Activated CD4-positive, alpha-beta T cell treated with anti-CD3 and anti-CD28 coated beads, Interleukin-2, amount 10 ng/mL, durations not matched to agents 7 days and 5 days (primary cell): ENCODE data around the gene VPS26B. TPM values are rescaled to one million over a fixed set of nuclear protein-coding genes. Genes with fewer than 3 reads are reported as not detected.
"Not testable (repeated sequence)": the region's sequence is repeated elsewhere in the genome, so short reads cannot be mapped to it uniquely, and the experiment has no call there.

Experiments used
- CTCF ChIA-PET: fragments of 350-600 bp; sonication (Branson Sonifier 250); formaldehyde crosslinking; loops from one replicate; lab custom pipeline; 2021; ENCODE audit warnings: antibody characterized with exemption; lab: Charles Lee
- POLR2A ChIA-PET: fragments of 350-600 bp; sonication (Branson Sonifier 250); formaldehyde crosslinking; loops from one replicate; lab custom pipeline; 2021; ENCODE audit warnings: antibody characterized with exemption; lab: Charles Lee
- DNase-seq: peaks from one replicate; pipeline ENCODE4 v3.0.0-alpha.2; 2020
- H3K27ac Mint-ChIP-seq: one replicate; pipeline ENCODE4 v1.8.0; 2021; ENCODE audit warnings: mild to moderate bottlenecking, moderate library complexity, mixed read lengths
- H3K27me3 Mint-ChIP-seq: one replicate; pipeline ENCODE4 v1.8.0; 2021; ENCODE audit warnings: mixed read lengths
- H3K36me3 Mint-ChIP-seq: one replicate; pipeline ENCODE4 v1.8.0; 2021; ENCODE audit warnings: low read depth, mixed read lengths
- H3K4me1 Mint-ChIP-seq: one replicate; pipeline ENCODE4 v1.8.0; 2021; ENCODE audit warnings: mixed read lengths
- H3K4me3 Mint-ChIP-seq: one replicate; pipeline ENCODE4 v1.8.0; 2021; ENCODE audit warnings: mild to moderate bottlenecking, moderate library complexity, mixed read lengths
- H3K9me3 Mint-ChIP-seq: one replicate; pipeline ENCODE4 v1.8.0; 2021; ENCODE audit warnings: mixed read lengths
- total RNA-seq, 2 experiments: library from RNA; stranded (reverse); gene quantifications; one replicate each; pipeline ENCODE4 v1.2.3, GENCODE V29; 2021

Gene VPS26B
- total RNA-seq, 2 experiments from 2014 or later: 66.4 to 66.9 TPM

DNA sequence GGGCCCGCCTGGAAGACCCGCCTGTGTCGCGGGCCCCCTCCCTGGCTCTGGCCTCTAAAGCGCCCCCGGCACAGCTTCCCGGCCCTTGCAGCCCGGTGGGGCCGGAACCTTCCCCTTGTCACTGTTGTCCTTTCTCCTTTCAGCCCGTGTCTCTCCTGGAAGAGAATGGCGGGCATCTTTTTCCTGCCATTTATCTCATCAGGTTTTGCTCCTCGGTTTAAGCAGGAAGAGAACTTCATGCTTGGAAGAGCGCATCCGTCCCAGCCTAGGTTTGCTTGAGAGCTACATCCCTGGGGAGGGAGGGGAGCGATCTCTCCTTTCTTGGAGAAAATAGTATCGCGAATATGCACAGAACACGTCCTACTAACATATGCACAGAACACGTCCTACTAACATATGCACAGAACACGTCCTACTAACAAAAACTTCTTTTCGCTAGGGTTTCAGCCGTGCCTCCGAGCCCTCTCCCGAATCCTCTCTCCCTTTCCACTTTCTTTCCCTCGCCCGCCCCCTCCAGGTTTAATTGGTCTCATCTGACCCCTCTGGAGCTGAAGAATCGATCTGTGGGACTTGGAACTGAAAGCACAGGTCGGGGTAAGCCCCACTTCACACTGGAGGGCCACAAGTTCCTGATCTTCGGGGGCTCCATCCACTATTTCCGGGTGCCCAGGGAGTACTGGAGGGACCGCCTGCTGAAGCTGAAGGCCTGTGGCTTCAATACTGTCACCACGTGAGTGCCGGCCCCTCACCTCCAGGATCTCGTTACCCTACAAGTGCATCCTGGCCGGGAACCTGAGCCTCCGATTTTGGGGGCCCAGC, 52.9 kb downstream of the VPS26B start:
- Mint-ChIP-seq H3K4me1 (peaks cover 41% of the 10 kb centered on the region), H3K9me3 (no peaks in the 10 kb centered on the region), H3K36me3 (peaks cover 18% of the 10 kb centered on the region), H3K4me3 (peak overlapping the region; percentile 69), H3K27ac (no peak overlapping the region), H3K27me3 (peaks cover 3% of the 10 kb centered on the region)
- CTCF ChIA-PET: interaction anchor here (0.5 to 2.1 kb wide), 5 partner anchors 10 to 68 kb away, joined by 3 to 15 read pairs (median 7); no protein-coding TSS in a partner anchor
- peak; percentile 2 for DNase-seq
- POLR2A ChIA-PET: no interaction called here

- ChIA-PET CTCF (interaction anchor here (0.8 to 1.9 kb wide), 4 partner anchors 12 to 65 kb away, joined by 3 to 7 read pairs (median 4); no protein-coding TSS in a partner anchor), POLR2A (no interaction called here)
- Mint-ChIP-seq H3K4me3 (no peak overlapping the region), H3K27me3 (peaks cover 3% of the 10 kb centered on the region), H3K9me3 (no peaks in the 10 kb centered on the region), H3K4me1 (peaks cover 32% of the 10 kb centered on the region), H3K36me3 (peaks cover 16% of the 10 kb centered on the region), H3K27ac (no peak overlapping the region)
- no peak for DNase-seq
These were observed 53.9 kb downstream of the VPS26B start for GRCh38 chr11:134278356-134278755.

GRCh38 chr11:134281635-134282034, 57.2 kb downstream of the VPS26B start:
- POLR2A ChIA-PET: not testable (repeated sequence)

GRCh38 chr11:134282121-134283045, 57.9 kb downstream of the VPS26B start:
- Mint-ChIP-seq H3K4me1 (peaks cover 4% of the 10 kb centered on the region), H3K36me3 (peaks cover 15% of the 10 kb centered on the region), H3K4me3 (no peak overlapping the region), H3K27ac (no peak overlapping the region), H3K27me3 (no peaks in the 10 kb centered on the region), H3K9me3 (no peaks in the 10 kb centered on the region)
- no peak for DNase-seq
- ChIA-PET CTCF (interaction anchor here (0.8 kb wide), 1 partner anchor 9 kb away, joined by 3 read pairs; no protein-coding TSS in a partner anchor), POLR2A (interaction anchor here (0.6 kb wide), 1 partner anchor 1610 kb away, joined by 3 read pairs; no protein-coding TSS in a partner anchor)

More at GRCh38 chr11:134281635-134282034, 57.2 kb downstream of the VPS26B start:
- not testable (repeated sequence) for H3K27ac Mint-ChIP-seq, H3K9me3 Mint-ChIP-seq, H3K4me3 Mint-ChIP-seq, H3K4me1 Mint-ChIP-seq, H3K27me3 Mint-ChIP-seq, DNase-seq
- CTCF ChIA-PET: interaction anchor here (0.8 kb wide), 1 partner anchor 8 kb away, joined by 3 read pairs; no protein-coding TSS in a partner anchor
- H3K36me3 Mint-ChIP-seq: peaks cover 19% of the 10 kb centered on the region

GRCh38 chr11:134283461-134284230, 59.2 kb downstream of the VPS26B start:
- Mint-ChIP-seq H3K4me3 (no peak overlapping the region), H3K9me3 (no peaks in the 10 kb centered on the region), H3K27me3 (no peaks in the 10 kb centered on the region), H3K4me1 (peaks cover 3% of the 10 kb centered on the region), H3K27ac (no peak overlapping the region), H3K36me3 (peaks cover 7% of the 10 kb centered on the region)
- no peak for DNase-seq
- ChIA-PET POLR2A (no interaction called here), CTCF (interaction anchor here (0.6 kb wide), 1 partner anchor 95 kb away, joined by 3 read pairs; no protein-coding TSS in a partner anchor)

DNA sequence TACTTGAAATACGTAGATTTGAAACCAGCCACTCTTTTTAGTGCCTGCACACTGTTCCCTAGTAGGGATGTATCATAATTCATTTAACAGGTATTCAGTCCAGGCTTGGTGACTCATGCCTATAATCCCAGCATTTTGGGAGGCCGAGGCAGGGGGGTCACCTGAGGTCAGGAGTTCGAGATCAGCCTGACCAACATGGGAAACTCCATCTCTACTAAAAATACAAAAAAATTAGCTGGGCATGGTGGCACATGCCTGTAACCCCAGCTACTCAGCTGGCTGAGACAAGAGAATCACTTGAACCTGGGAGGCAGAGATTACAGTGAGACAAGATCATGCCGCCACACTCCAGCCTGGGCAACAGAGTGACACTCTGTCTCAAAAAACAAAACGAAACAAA, 59.9 kb downstream of the VPS26B start:
- H3K4me1 Mint-ChIP-seq, H3K27me3 Mint-ChIP-seq, POLR2A ChIA-PET, H3K9me3 Mint-ChIP-seq, H3K36me3 Mint-ChIP-seq, H3K4me3 Mint-ChIP-seq, CTCF ChIA-PET, DNase-seq, H3K27ac Mint-ChIP-seq: not testable (repeated sequence)

GRCh38 chr11:134287561-134287960, 63.1 kb downstream of the VPS26B start:
- Mint-ChIP-seq H3K4me1 (no peaks in the 10 kb centered on the region), H3K27ac (no peak overlapping the region), H3K36me3 (peaks cover 3% of the 10 kb centered on the region), H3K4me3 (no peak overlapping the region), H3K27me3 (no peaks in the 10 kb centered on the region), H3K9me3 (no peaks in the 10 kb centered on the region)
- no peak for DNase-seq
- CTCF ChIA-PET: interaction anchor here (4.3 kb wide), 1 partner anchor 11 kb away, joined by 15 read pairs; the partner anchor contains the start of gene GLB1L3
- POLR2A ChIA-PET: no interaction called here

GRCh38 chr11:134288486-134288885, 64.0 kb downstream of the VPS26B start:
- no peaks in the 10 kb centered on the region for H3K4me1 Mint-ChIP-seq
- no peaks in the 10 kb centered on the region for H3K27me3 Mint-ChIP-seq
- ChIA-PET POLR2A (no interaction called here), CTCF (interaction anchor here (4.3 kb wide), 1 partner anchor 12 kb away, joined by 15 read pairs; the partner anchor contains the start of gene GLB1L3)
- H3K9me3 Mint-ChIP-seq: no peaks in the 10 kb centered on the region
- no peak overlapping the region for H3K4me3 Mint-ChIP-seq
- H3K36me3 Mint-ChIP-seq: peaks cover 3% of the 10 kb centered on the region
- H3K27ac Mint-ChIP-seq: no peak overlapping the region
- no peak for DNase-seq

DNA sequence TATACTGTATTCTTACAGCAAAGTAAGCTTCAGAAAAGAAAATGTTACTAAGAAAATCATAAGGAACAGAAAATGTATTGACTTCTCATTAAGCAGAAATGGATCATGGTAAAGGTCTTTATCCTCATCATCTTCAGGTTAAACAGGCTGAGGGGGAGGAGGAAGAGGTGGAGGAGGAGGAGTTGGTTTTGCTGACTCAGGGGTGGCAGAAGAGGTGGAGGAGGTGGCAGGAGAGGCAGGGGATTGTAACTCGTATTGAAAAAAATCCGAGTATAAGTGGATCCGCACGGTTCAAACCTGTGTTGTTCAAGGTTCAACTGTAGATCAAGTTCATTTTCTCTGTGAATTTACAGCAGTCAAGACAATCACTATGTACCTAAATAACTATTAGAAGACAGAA, 64.7 kb downstream of the VPS26B start:
- ChIA-PET CTCF (interaction anchor here (4.3 kb wide), 1 partner anchor 13 kb away, joined by 15 read pairs; the partner anchor contains the start of gene GLB1L3), POLR2A (no interaction called here)
- no peaks in the 10 kb centered on the region for H3K27me3 Mint-ChIP-seq
- H3K36me3 Mint-ChIP-seq: peaks cover under 1% of the 10 kb centered on the region
- no peak for DNase-seq
- H3K27ac Mint-ChIP-seq: no peak overlapping the region
- H3K4me3 Mint-ChIP-seq: no peak overlapping the region
- no peaks in the 10 kb centered on the region for H3K9me3 Mint-ChIP-seq
- no peaks in the 10 kb centered on the region for H3K4me1 Mint-ChIP-seq

GRCh38 chr11:134289789-134290188, 65.3 kb downstream of the VPS26B start:
- CTCF ChIA-PET: interaction anchor here (1.1 kb wide), 1 partner anchor 12 kb away, joined by 3 read pairs; no protein-coding TSS in a partner anchor
- H3K4me3 Mint-ChIP-seq: no peak overlapping the region
- no peaks in the 10 kb centered on the region for H3K4me1 Mint-ChIP-seq
- no peak for DNase-seq
- no peaks in the 10 kb centered on the region for H3K9me3 Mint-ChIP-seq
- POLR2A ChIA-PET: no interaction called here
- H3K27ac Mint-ChIP-seq: no peak overlapping the region
- H3K27me3 Mint-ChIP-seq: no peaks in the 10 kb centered on the region
- H3K36me3 Mint-ChIP-seq: no peaks in the 10 kb centered on the region

- H3K4me1 Mint-ChIP-seq: no peaks in the 10 kb centered on the region
These were observed 66.2 kb downstream of the VPS26B start for GRCh38 chr11:134290646-134291045.

More at GRCh38 chr11:134290646-134291045, 66.2 kb downstream of the VPS26B start:
- CTCF ChIA-PET: interaction anchor here (0.8 to 1.3 kb wide), 3 partner anchors 10 to 13 kb away, joined by 3 to 7 read pairs (median 3); no protein-coding TSS in a partner anchor
- Mint-ChIP-seq H3K27ac (no peak overlapping the region), H3K4me3 (no peak overlapping the region), H3K9me3 (no peaks in the 10 kb centered on the region), H3K27me3 (no peaks in the 10 kb centered on the region), H3K36me3 (peaks cover under 1% of the 10 kb centered on the region)
- no peak for DNase-seq
- POLR2A ChIA-PET: no interaction called here
